CD4-positive, alpha-beta T cell treated with Interleukin-6 at 100 ng/mL for 8 hours (primary cell): ENCODE measurements around the gene GARIN5B.
"Not testable (repeated sequence)": the region's sequence is repeated elsewhere in the genome, so short reads cannot be mapped to it uniquely, and the experiment has no call there.

ENCODE experiments used
- DNase-seq: peaks from one replicate; pipeline ENCODE4 v3.0.0-alpha.2; 2020; ENCODE audit warnings: mixed read lengths, low spot score

GARIN5B gene

GRCh38 chr19:55362990-55363716 is at the start of gene GARIN5B:
GARIN5B (minus strand) TSS chr19:55363260; CDS start chr19:55363066, 194 bp downstream.
- no peak for DNase-seq

- no peak for DNase-seq
Measured at GRCh38 chr19:55410168-55410567, 47.1 kb upstream of the GARIN5B start.

- DNase-seq, result not testable (repeated sequence)
Measured at GRCh38 chr19:55409179-55409578, 46.1 kb upstream of the GARIN5B start.

- DNase-seq, result no peak
Measured at GRCh38 chr19:55408533-55408872, 45.4 kb upstream of the GARIN5B start.

- DNase-seq, result peak; percentile 98
Measured at GRCh38 chr19:55407800-55408532, 44.9 kb upstream of the GARIN5B start.

GRCh38 chr19:55407550-55407799 is 44.4 kb upstream of the GARIN5B start, which contains the start of gene UBE2S:
UBE2S (minus strand) TSS chr19:55407788; CDS start chr19:55407589, 199 bp downstream.
- DNase-seq, result not testable (repeated sequence)

GRCh38 chr19:55406826-55407549 is 43.9 kb upstream of the GARIN5B start:
- DNase-seq, result peak; percentile 12

- DNase-seq, result no peak
Measured at GRCh38 chr19:55406091-55406825, 43.2 kb upstream of the GARIN5B start.

- DNase-seq, result no peak
Measured at GRCh38 chr19:55405638-55406037, 42.6 kb upstream of the GARIN5B start.

GRCh38 chr19:55402509-55402908 is 39.4 kb upstream of the GARIN5B start:
- no peak for DNase-seq

- DNase-seq, result not testable (repeated sequence)
Measured at GRCh38 chr19:55401390-55401789, 38.3 kb upstream of the GARIN5B start.

GRCh38 chr19:55400281-55401087 is 37.4 kb upstream of the GARIN5B start:
- DNase-seq, result no peak

- no peak for DNase-seq
Measured at GRCh38 chr19:55398200-55398925, 35.3 kb upstream of the GARIN5B start.

- DNase-seq, result no peak
Measured at GRCh38 chr19:55392820-55393761, 30.0 kb upstream of the GARIN5B start.

GRCh38 chr19:55391702-55392615 is 28.9 kb upstream of the GARIN5B start:
- no peak for DNase-seq

- DNase-seq, result no peak
Measured at GRCh38 chr19:55391191-55391670, 28.2 kb upstream of the GARIN5B start.

- no peak for DNase-seq
Measured at GRCh38 chr19:55390461-55390880, 27.4 kb upstream of the GARIN5B start.
